AG09319 (cell line): ENCODE results near the gene AP3B1.

ENCODE experiments used
- DNase-seq: peaks from one replicate; pipeline ENCODE4 v3.0.0-alpha.2; 2010; ENCODE audit warnings: low read depth; ENCODE audit errors: extremely low read depth
- TF ChIP-seq, protein P1 (sequence below): IDR thresholded peaks from 2 replicates; pipeline ENCODE4 v1.5.1; 2011; ENCODE audit warnings: low read depth, mild to moderate bottlenecking, inconsistent platforms, low read length, moderate library complexity

AP3B1 gene

DNA sequence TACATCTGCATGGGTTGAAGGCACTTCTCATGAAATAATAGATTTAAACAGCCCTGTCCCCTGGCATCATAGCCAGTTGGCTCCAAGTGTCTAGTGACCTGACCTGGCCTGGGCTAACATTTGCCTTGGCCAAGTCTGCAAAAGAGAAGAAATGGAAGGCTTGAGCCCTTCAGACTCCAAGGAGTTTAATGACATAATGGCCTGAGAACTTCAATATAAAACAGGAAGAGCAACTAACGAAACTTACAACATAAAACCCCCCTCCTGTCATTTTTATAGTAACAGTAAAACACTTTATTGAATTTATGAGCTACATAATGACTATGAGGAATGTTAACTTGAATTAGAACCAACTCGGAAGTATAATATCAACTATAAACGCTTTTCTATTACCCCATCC is 299.6 kb downstream of the AP3B1 start:
- TF ChIP-seq, protein P1, sequence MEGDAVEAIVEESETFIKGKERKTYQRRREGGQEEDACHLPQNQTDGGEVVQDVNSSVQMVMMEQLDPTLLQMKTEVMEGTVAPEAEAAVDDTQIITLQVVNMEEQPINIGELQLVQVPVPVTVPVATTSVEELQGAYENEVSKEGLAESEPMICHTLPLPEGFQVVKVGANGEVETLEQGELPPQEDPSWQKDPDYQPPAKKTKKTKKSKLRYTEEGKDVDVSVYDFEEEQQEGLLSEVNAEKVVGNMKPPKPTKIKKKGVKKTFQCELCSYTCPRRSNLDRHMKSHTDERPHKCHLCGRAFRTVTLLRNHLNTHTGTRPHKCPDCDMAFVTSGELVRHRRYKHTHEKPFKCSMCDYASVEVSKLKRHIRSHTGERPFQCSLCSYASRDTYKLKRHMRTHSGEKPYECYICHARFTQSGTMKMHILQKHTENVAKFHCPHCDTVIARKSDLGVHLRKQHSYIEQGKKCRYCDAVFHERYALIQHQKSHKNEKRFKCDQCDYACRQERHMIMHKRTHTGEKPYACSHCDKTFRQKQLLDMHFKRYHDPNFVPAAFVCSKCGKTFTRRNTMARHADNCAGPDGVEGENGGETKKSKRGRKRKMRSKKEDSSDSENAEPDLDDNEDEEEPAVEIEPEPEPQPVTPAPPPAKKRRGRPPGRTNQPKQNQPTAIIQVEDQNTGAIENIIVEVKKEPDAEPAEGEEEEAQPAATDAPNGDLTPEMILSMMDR = no peak
- no peak for DNase-seq

DNA sequence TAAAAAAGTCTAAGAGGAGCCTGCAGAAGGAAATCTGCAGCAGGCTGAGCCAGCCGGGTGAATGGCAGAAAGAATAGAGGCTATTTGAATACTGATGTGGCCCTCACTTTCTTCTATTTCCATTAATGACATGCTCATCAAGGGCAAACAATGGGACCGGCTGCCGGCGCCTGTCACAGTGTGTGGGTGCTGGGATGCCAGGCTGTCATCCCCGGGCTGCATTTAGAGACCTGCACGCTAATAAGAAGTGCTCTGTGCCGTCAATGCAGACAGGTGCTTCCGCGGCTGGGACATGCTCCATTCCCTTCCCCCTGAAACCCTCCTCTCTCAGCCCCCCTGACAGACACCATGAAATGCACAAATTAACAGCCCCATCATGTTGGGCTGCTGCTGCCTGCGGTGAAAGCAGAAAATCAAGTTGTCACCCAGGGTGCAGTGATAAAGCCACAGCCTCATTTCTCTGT is 300.6 kb downstream of the AP3B1 start:
- DNase-seq = no peak
- TF ChIP-seq, protein P1 = no peak

DNA sequence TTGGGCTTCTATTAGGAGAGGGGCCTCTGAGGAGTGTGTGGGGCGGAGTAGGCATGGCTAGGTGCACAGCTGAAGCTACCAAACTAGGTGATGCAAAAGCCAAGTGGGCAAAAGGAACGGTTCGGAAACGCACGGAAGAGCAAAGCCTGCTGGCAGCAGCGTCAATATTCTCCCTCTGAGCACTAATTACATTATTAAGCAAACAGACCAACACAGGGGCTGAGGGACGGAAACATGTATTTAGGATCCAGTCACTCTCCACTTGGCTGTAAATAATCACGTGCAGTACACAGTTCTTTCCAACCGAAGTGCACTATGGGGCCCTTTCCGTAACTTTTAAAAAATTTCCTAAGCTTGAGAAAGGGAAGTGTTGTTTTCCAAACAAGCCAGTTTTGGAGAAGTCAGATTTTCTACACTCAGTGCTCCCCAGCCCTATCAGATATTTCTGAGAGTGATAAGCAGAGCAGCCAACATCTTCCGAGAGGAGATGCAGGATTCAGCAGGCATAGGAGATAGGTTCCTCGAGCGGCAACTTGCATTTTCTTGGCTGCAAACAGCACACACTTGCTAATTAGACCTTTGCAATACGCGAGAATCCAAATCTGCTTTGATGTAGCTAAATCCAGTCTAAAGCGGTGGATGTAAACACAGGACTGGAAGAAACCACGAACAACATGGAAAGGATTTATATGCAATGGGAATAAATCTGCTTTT is 301.2 kb downstream of the AP3B1 start:
- TF ChIP-seq, protein P1 = no peak
- DNase-seq = no peak

DNA sequence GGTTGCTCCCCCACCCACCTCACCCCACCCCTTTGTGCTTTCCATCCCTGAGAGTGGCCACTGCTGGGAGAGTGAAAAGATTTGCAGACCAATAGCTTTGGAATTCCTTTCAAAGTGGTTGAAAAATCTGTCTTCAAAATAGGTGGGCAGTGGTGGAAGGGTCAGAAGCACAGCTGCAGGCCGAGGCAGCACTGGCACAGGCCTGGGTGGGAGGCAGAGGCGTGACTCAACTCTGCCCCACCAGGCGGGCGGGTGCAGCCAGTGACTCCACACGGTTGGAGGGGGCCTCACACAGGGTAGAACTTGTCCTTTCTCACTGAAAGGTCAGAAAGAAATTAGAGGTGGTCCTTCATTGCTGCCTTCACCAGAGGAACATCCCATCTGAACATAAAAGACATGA is 303.4 kb downstream of the AP3B1 start:
- no peak for DNase-seq
- TF ChIP-seq, protein P1 = no peak

DNA sequence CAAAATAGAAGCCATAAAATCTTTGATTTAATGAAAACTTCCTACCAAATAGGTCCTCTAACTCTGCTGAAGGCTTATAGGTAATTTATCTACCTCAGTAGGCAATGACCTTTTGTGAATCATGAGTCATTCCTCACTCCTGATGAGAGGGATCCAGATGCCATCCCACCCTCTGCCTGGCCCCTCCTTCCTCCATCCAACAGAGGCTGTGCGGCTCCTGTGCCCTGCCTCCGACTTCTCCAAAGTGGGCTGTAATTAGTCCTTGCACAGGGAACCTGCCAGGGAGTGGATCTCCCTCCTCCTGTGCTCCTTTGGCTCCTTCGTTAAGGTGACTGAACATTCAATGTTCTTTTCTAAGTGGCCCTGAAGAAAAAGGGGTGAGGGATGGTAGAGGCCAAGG is 304.5 kb downstream of the AP3B1 start:
- TF ChIP-seq, protein P1 = no peak
- DNase-seq = no peak

DNA sequence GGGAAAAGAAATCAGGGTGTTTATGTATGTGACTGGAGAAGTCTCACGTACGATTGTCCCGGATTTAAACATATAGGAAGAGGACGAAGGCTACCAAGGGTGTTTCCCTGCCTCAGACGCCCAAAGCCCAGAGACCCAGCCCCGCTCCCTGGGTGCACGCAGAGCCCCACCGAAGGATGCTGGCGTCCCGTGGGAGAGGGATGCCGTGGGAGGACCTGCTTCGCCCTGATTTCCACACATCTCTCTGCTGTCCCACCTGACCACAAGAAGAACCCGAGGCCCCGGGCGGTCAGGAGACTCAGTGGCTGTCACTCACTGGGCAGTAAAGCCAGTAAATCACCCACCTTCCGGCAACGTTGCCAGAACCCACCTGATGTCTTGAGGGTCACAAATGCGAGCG is 306.5 kb downstream of the AP3B1 start:
- TF ChIP-seq, protein P1 = no peak
- no peak for DNase-seq

DNA sequence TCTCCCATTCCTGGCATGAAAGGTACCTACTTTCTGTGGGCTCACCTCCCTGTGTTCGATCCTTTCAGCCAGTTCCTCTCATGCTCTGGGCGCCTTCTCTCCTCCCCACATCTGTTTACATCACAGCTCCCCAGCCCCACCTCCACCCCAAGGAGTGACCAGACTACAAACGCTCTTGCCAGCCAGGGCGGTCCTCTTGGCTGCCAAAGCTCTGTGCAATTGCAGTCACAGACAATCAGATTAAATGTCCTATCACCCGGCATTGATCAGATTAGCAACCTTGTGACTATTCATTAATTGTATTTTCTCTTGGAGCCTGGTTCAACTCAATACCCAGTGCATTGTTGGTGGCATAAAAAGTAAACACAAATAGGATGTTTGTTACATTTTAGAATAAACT is 307.2 kb downstream of the AP3B1 start:
- no peak for DNase-seq
- TF ChIP-seq, protein P1 = no peak
